ENCODE results near the gene VAMP1. TPM values are rescaled to one million over a fixed set of nuclear protein-coding genes. Genes with fewer than 3 reads are reported as not detected.
A peak's percentile ranks its signal among the peaks of the same experiment; 100 is the strongest.

The VAMP1 gene
- total and polyA plus RNA-seq, 10 of the 15 experiments (the other 5 are each of a cell fraction or from before 2014, with no cell fraction given) = 4.8 to 123 (median 27.5) TPM

DNA sequence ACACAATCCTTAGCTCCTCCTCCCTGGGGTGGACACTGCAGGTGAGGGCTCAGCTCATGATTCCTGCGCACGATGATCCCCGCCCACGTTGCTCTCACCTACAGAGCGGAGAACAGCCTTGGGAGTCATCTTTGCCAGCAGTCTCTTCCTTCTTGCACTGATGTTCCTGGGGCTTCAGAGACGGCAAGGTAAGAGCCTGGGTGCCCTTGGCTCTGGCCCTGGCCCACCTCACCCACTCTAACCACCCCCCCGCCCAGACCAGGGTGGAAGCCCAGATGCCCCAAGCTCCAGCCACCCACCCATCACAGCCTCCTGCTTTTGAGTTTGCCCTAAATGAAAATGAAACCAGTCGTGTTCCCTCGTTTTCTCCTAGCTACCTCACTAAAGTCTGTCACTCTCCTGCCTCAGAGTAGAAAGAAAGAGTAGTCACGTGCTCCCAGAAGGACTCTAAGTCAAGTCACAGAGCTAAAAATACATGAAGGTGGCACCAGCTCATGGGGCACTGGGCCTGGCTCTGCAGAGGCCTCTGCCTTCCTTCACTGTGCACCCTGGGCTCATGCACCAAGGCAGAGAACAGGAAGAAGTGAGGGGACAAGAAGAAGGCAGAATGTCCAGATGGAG is 9.6 kb downstream of the VAMP1 start:
- DNase-seq (ENCODE audit: low read depth, low spot score) (peak; percentile 59), FAIRE-seq (peak; percentile 59), ATAC-seq (peak; percentile 36)
- intact Hi-C loops (cut with micrococcal nuclease; ENCODE audit: unreplicated experiment) (no loop called here), in situ Hi-C loops (cut with MboI) (loop anchor here (5.0 kb wide), 1 partner anchor 34 kb away; no protein-coding TSS in a partner anchor)
- Histone ChIP-seq H3K4me3 (peak overlapping the region; percentile 33), H3K9me3 (replicated peaks; ENCODE audit: control insufficient read depth, insufficient read depth, low read length) (no peaks in the 10 kb centered on the region), H3K9ac (ENCODE audit: control insufficient read depth, insufficient read depth, low read length) (peak overlapping the region; percentile 64), H3K79me2 (ENCODE audit: control insufficient read depth, insufficient read depth, low read length) (peaks cover 53% of the 10 kb centered on the region), H3K36me3 (ENCODE audit: control insufficient read depth in 2 of 2, insufficient read depth in 2 of 2, low read length in 1 of 2) (peaks cover 36 to 42% of the 10 kb centered on the region in 2 experiments), H3K4me2 (ENCODE audit: control insufficient read depth, insufficient read depth) (peak overlapping the region; percentile 73), H4K20me1 (ENCODE audit: control insufficient read depth, insufficient read depth) (no peaks in the 10 kb centered on the region), H3K27ac (ENCODE audit: control insufficient read depth, insufficient read depth) (peak overlapping the region; percentile 89), H3K27me3 (replicated peaks in 1 of 2; ENCODE audit: control insufficient read depth in 2 of 2, insufficient read depth in 2 of 2, low read length in 1 of 2) (no peaks in the 10 kb centered on the region), H3K4me1 (ENCODE audit: control insufficient read depth, insufficient read depth, low read length) (peaks cover 48% of the 10 kb centered on the region), H2AFZ (ENCODE audit: control insufficient read depth, low read depth, low read length) (no peak overlapping the region)
- WGBS (ENCODE audit: insufficient coverage, insufficient replicate concordance, low lambda C conversion rate, missing lambda C conversion rate) = 27% methylated on average over 10 of the region's 10 CpGs
- RAD21 ChIA-PET (ENCODE audit: unreplicated experiment) = interaction anchor here (0.8 to 8.8 kb wide), 12 partner anchors 10 to 137 kb away, joined by 3 to 319 read pairs (median 9); partner anchors contain the start of genes CD27, MRPL51, TAPBPL and VAMP1
- SMC1A ChIA-PET (ENCODE audit: uncharacterized antibody, unreplicated experiment) = interaction anchor here (1.0 to 8.7 kb wide), 16 partner anchors 9 to 135 kb away, joined by 3 to 169 read pairs (median 4); partner anchors contain the start of genes CD27, GAPDH, MRPL51 and TAPBPL
- CTCF ChIA-PET = interaction anchor here (0.9 to 7.3 kb wide), 13 partner anchors 9 to 473 kb away, joined by 3 to 147 read pairs (median 15); partner anchors contain the start of genes CD27, TAPBPL and VAMP1
- POLR2A ChIA-PET = interaction anchor here (0.6 to 10.3 kb wide), 16 partner anchors 9 to 464 kb away, joined by 3 to 384 read pairs (median 6); partner anchors contain the start of genes CD27, GAPDH, MRPL51 and TAPBPL
- BruUV-seq (replicated peaks) = no TSS peak
- TF ChIP-seq, protein P1, sequence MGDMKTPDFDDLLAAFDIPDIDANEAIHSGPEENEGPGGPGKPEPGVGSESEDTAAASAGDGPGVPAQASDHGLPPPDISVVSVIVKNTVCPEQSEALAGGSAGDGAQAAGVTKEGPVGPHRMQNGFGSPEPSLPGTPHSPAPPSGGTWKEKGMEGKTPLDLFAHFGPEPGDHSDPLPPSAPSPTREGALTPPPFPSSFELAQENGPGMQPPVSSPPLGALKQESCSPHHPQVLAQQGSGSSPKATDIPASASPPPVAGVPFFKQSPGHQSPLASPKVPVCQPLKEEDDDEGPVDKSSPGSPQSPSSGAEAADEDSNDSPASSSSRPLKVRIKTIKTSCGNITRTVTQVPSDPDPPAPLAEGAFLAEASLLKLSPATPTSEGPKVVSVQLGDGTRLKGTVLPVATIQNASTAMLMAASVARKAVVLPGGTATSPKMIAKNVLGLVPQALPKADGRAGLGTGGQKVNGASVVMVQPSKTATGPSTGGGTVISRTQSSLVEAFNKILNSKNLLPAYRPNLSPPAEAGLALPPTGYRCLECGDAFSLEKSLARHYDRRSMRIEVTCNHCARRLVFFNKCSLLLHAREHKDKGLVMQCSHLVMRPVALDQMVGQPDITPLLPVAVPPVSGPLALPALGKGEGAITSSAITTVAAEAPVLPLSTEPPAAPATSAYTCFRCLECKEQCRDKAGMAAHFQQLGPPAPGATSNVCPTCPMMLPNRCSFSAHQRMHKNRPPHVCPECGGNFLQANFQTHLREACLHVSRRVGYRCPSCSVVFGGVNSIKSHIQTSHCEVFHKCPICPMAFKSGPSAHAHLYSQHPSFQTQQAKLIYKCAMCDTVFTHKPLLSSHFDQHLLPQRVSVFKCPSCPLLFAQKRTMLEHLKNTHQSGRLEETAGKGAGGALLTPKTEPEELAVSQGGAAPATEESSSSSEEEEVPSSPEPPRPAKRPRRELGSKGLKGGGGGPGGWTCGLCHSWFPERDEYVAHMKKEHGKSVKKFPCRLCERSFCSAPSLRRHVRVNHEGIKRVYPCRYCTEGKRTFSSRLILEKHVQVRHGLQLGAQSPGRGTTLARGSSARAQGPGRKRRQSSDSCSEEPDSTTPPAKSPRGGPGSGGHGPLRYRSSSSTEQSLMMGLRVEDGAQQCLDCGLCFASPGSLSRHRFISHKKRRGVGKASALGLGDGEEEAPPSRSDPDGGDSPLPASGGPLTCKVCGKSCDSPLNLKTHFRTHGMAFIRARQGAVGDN (IDR thresholded peaks at IDR 0.05) = peak; percentile 49; the same call in 1 of the 2 replicates
- TF ChIP-seq ASH2L (IDR thresholded peaks at IDR 0.05; ENCODE audit: borderline replicate concordance, low read depth) = no peak
- TF ChIP-seq, protein P2, sequence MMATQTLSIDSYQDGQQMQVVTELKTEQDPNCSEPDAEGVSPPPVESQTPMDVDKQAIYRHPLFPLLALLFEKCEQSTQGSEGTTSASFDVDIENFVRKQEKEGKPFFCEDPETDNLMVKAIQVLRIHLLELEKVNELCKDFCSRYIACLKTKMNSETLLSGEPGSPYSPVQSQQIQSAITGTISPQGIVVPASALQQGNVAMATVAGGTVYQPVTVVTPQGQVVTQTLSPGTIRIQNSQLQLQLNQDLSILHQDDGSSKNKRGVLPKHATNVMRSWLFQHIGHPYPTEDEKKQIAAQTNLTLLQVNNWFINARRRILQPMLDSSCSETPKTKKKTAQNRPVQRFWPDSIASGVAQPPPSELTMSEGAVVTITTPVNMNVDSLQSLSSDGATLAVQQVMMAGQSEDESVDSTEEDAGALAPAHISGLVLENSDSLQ (IDR thresholded peaks at IDR 0.05) = peak; percentile 57; the same call in 1 of the 2 replicates
- TF ChIP-seq GABPA (IDR thresholded peaks at IDR 0.05; ENCODE audit: low read depth) = no peak
- peak; percentile 44; the same call in 1 of the 2 replicates for TF ChIP-seq PML (IDR thresholded peaks at IDR 0.05; ENCODE audit: low read length)
- TF ChIP-seq BHLHE40 (IDR thresholded peaks at IDR 0.05; ENCODE audit: borderline replicate concordance in 1 of 2, low read depth in 2 of 2, low read length in 1 of 2) = peak; percentile 73 to 80
- TF ChIP-seq RUNX3 (IDR thresholded peaks at IDR 0.05; ENCODE audit: low read length) = peak; percentile 18; the same call in 1 of the 2 replicates
- TF ChIP-seq USF1 (IDR thresholded peaks at IDR 0.05; ENCODE audit: borderline replicate concordance, extremely low read length, insufficient read depth, low read depth, low read length) = peak; percentile 31
- TF ChIP-seq POLR2A (IDR thresholded peaks at IDR 0.05; ENCODE audit: low read depth, low read length) = peak; percentile 66
- TF ChIP-seq RFX5 (IDR thresholded peaks at IDR 0.05; ENCODE audit: low read depth, low read length) = no peak
- TF ChIP-seq, protein P3, sequence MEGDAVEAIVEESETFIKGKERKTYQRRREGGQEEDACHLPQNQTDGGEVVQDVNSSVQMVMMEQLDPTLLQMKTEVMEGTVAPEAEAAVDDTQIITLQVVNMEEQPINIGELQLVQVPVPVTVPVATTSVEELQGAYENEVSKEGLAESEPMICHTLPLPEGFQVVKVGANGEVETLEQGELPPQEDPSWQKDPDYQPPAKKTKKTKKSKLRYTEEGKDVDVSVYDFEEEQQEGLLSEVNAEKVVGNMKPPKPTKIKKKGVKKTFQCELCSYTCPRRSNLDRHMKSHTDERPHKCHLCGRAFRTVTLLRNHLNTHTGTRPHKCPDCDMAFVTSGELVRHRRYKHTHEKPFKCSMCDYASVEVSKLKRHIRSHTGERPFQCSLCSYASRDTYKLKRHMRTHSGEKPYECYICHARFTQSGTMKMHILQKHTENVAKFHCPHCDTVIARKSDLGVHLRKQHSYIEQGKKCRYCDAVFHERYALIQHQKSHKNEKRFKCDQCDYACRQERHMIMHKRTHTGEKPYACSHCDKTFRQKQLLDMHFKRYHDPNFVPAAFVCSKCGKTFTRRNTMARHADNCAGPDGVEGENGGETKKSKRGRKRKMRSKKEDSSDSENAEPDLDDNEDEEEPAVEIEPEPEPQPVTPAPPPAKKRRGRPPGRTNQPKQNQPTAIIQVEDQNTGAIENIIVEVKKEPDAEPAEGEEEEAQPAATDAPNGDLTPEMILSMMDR (IDR thresholded peaks at IDR 0.05 in 2 of 3, conservative IDR thresholded peaks at IDR 0.05 in 1 of 3; ENCODE audit: control insufficient read depth in 2 of 3, extremely low read depth in 1 of 3, insufficient read depth in 1 of 3, low read depth in 3 of 3, low read length in 3 of 3) = no peak
